ENCODE data around the gene FAM120A. TPM values are rescaled to one million over a fixed set of nuclear protein-coding genes. Genes with fewer than 3 reads are reported as not detected.

Gene FAM120A
- total and polyA plus RNA-seq, 2 donors (not counting 1 experiment from before 2014, with no cell fraction given) = 85.8 to 136 TPM

GRCh38 chr9:93480262-93480661, 28.8 kb downstream of the FAM120A start:
- Histone ChIP-seq H3K9me3 (ENCODE audit: control insufficient read depth, insufficient read depth, low read depth, low read length) (no peaks in the 10 kb centered on the region), H3K9ac (ENCODE audit: insufficient read depth, low read length) (no peak overlapping the region), H3K79me2 (ENCODE audit: control insufficient read depth, insufficient read depth, low read length) (peaks cover 36% of the 10 kb centered on the region), H2AFZ (ENCODE audit: low read length) (no peak overlapping the region), H3K27ac (ENCODE audit: insufficient read depth, low read length) (no peak overlapping the region), H3K4me1 (ENCODE audit: control insufficient read depth, extremely low read depth, insufficient read depth, low read length) (no peaks in the 10 kb centered on the region), H3K36me3 (ENCODE audit: control insufficient read depth, insufficient read depth, low read length) (peaks cover 3% of the 10 kb centered on the region), H3K4me2 (ENCODE audit: extremely low read depth, insufficient read depth, low read length) (no peak overlapping the region), H3K27me3 (ENCODE audit: control insufficient read depth, insufficient read depth, low read length) (no peaks in the 10 kb centered on the region), H4K20me1 (ENCODE audit: control insufficient read depth, extremely low read depth, insufficient read depth, low read length) (no peaks in the 10 kb centered on the region), H3K4me3 (replicated peaks in 1 of 4; ENCODE audit: control extremely low read depth in 1 of 4, insufficient read depth in 1 of 4, low read depth in 3 of 4, low read length in 4 of 4) (no peak overlapping the region)
- no peak for TF ChIP-seq EZH2 (IDR thresholded peaks at IDR 0.05; ENCODE audit: low read length, missing control alignments)
- no peak for TF ChIP-seq CTCF (conservative IDR thresholded peaks at IDR 0.05 in 1 of 2, IDR thresholded peaks at IDR 0.05 in 1 of 2; ENCODE audit: low read depth in 1 of 2, low read length in 2 of 2)
- no peak for DNase-seq (ENCODE audit: low read depth in 2 of 2)

- TF ChIP-seq CTCF (conservative IDR thresholded peaks at IDR 0.05 in 1 of 2, IDR thresholded peaks at IDR 0.05 in 1 of 2; ENCODE audit: low read depth in 1 of 2, low read length in 2 of 2) (no peak), EZH2 (IDR thresholded peaks at IDR 0.05; ENCODE audit: low read length, missing control alignments) (no peak)
- Histone ChIP-seq H2AFZ (ENCODE audit: low read length) (no peak overlapping the region), H3K79me2 (ENCODE audit: control insufficient read depth, insufficient read depth, low read length) (peaks cover 37% of the 10 kb centered on the region), H3K4me2 (ENCODE audit: extremely low read depth, insufficient read depth, low read length) (no peak overlapping the region), H3K4me3 (replicated peaks in 1 of 4; ENCODE audit: control extremely low read depth in 1 of 4, insufficient read depth in 1 of 4, low read depth in 3 of 4, low read length in 4 of 4) (no peak overlapping the region), H3K27ac (ENCODE audit: insufficient read depth, low read length) (no peak overlapping the region), H3K9ac (ENCODE audit: insufficient read depth, low read length) (no peak overlapping the region), H4K20me1 (ENCODE audit: control insufficient read depth, extremely low read depth, insufficient read depth, low read length) (no peaks in the 10 kb centered on the region), H3K27me3 (ENCODE audit: control insufficient read depth, insufficient read depth, low read length) (no peaks in the 10 kb centered on the region), H3K9me3 (ENCODE audit: control insufficient read depth, insufficient read depth, low read depth, low read length) (no peaks in the 10 kb centered on the region), H3K4me1 (ENCODE audit: control insufficient read depth, extremely low read depth, insufficient read depth, low read length) (no peaks in the 10 kb centered on the region), H3K36me3 (ENCODE audit: control insufficient read depth, insufficient read depth, low read length) (peaks cover 3% of the 10 kb centered on the region)
- DNase-seq (ENCODE audit: low read depth in 2 of 2) = no peak
These were observed 29.3 kb downstream of the FAM120A start for GRCh38 chr9:93480728-93481324.

GRCh38 chr9:93483497-93483896, 32.0 kb downstream of the FAM120A start:
- Histone ChIP-seq H3K9me3 (ENCODE audit: control insufficient read depth, insufficient read depth, low read depth, low read length) (no peaks in the 10 kb centered on the region), H3K36me3 (ENCODE audit: control insufficient read depth, insufficient read depth, low read length) (peaks cover 3% of the 10 kb centered on the region), H3K4me2 (ENCODE audit: extremely low read depth, insufficient read depth, low read length) (no peak overlapping the region), H3K9ac (ENCODE audit: insufficient read depth, low read length) (no peak overlapping the region), H3K27ac (ENCODE audit: insufficient read depth, low read length) (no peak overlapping the region), H4K20me1 (ENCODE audit: control insufficient read depth, extremely low read depth, insufficient read depth, low read length) (no peaks in the 10 kb centered on the region), H3K4me1 (ENCODE audit: control insufficient read depth, extremely low read depth, insufficient read depth, low read length) (no peaks in the 10 kb centered on the region), H3K27me3 (ENCODE audit: control insufficient read depth, insufficient read depth, low read length) (no peaks in the 10 kb centered on the region), H2AFZ (ENCODE audit: low read length) (no peak overlapping the region), H3K79me2 (ENCODE audit: control insufficient read depth, insufficient read depth, low read length) (peaks cover 29% of the 10 kb centered on the region), H3K4me3 (replicated peaks in 1 of 4; ENCODE audit: control extremely low read depth in 1 of 4, insufficient read depth in 1 of 4, low read depth in 3 of 4, low read length in 4 of 4) (no peak overlapping the region)
- TF ChIP-seq EZH2 (IDR thresholded peaks at IDR 0.05; ENCODE audit: low read length, missing control alignments) = no peak
- TF ChIP-seq CTCF (conservative IDR thresholded peaks at IDR 0.05 in 1 of 2, IDR thresholded peaks at IDR 0.05 in 1 of 2; ENCODE audit: low read depth in 1 of 2, low read length in 2 of 2) = no peak
- no peak for DNase-seq (ENCODE audit: low read depth in 2 of 2)

Measured in fibroblast of lung (primary cell).